NCI-H128 (cell line): Measurements from ENCODE around the gene PIGZ.

Source experiments
- DNase-seq: peaks from one replicate; lab custom pipeline; 2025; ENCODE audit not compliant: unreplicated experiment; lab: John Stamatoyannopoulos, UW

PIGZ gene

GRCh38 chr3:196983186-196983585, 14.6 kb upstream of the PIGZ start:
- no peak for DNase-seq

GRCh38 chr3:196981657-196982056, 13.0 kb upstream of the PIGZ start:
- DNase-seq: no peak

- DNase-seq: no peak
Measured at GRCh38 chr3:196979545-196979944, 10.9 kb upstream of the PIGZ start.

- DNase-seq: no peak
Measured at GRCh38 chr3:196976941-196977340, 8.3 kb upstream of the PIGZ start.

- DNase-seq: no peak
Measured at GRCh38 chr3:196975349-196975748, 6.7 kb upstream of the PIGZ start.

GRCh38 chr3:196974661-196975060, 6.0 kb upstream of the PIGZ start:
- DNase-seq: no peak

- no peak for DNase-seq
Measured at GRCh38 chr3:196971094-196971698, 2.6 kb upstream of the PIGZ start.

GRCh38 chr3:196970547-196971093, 2.0 kb upstream of the PIGZ start:
- no peak for DNase-seq

- no peak for DNase-seq
Measured at GRCh38 chr3:196969660-196970546, 1.3 kb upstream of the PIGZ start.

GRCh38 chr3:196969134-196969659, 564 bp upstream of the PIGZ start:
- DNase-seq: no peak

GRCh38 chr3:196967412-196968232, 1.0 kb downstream of the PIGZ start:
- DNase-seq: no peak

GRCh38 chr3:196966526-196967401, 1.9 kb downstream of the PIGZ start:
- DNase-seq: no peak

- no peak for DNase-seq
Measured at GRCh38 chr3:196965804-196966173, 2.8 kb downstream of the PIGZ start.

GRCh38 chr3:196965112-196965803, 3.4 kb downstream of the PIGZ start:
- DNase-seq: no peak

GRCh38 chr3:196963631-196963953, 5.0 kb downstream of the PIGZ start:
- DNase-seq: no peak

GRCh38 chr3:196962930-196963630, 5.6 kb downstream of the PIGZ start:
- no peak for DNase-seq

GRCh38 chr3:196962108-196962929, 6.3 kb downstream of the PIGZ start:
- DNase-seq: no peak

- DNase-seq: no peak
Measured at GRCh38 chr3:196954832-196955231, 13.8 kb downstream of the PIGZ start.
